CD4-positive, alpha-beta T cell treated with Interleukin-1 beta for 1 hour (primary cell): ENCODE results near the gene ZNF428.
"Not testable (repeated sequence)": the region's sequence is repeated elsewhere in the genome, so short reads cannot be mapped to it uniquely, and the experiment has no call there.

ENCODE experiments used
- DNase-seq, 2 donors: peaks; one replicate each; pipeline ENCODE4 v3.0.0-alpha.2; 2020 to 2022

ZNF428 gene, protein sequence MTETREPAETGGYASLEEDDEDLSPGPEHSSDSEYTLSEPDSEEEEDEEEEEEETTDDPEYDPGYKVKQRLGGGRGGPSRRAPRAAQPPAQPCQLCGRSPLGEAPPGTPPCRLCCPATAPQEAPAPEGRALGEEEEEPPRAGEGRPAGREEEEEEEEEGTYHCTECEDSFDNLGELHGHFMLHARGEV

DNA sequence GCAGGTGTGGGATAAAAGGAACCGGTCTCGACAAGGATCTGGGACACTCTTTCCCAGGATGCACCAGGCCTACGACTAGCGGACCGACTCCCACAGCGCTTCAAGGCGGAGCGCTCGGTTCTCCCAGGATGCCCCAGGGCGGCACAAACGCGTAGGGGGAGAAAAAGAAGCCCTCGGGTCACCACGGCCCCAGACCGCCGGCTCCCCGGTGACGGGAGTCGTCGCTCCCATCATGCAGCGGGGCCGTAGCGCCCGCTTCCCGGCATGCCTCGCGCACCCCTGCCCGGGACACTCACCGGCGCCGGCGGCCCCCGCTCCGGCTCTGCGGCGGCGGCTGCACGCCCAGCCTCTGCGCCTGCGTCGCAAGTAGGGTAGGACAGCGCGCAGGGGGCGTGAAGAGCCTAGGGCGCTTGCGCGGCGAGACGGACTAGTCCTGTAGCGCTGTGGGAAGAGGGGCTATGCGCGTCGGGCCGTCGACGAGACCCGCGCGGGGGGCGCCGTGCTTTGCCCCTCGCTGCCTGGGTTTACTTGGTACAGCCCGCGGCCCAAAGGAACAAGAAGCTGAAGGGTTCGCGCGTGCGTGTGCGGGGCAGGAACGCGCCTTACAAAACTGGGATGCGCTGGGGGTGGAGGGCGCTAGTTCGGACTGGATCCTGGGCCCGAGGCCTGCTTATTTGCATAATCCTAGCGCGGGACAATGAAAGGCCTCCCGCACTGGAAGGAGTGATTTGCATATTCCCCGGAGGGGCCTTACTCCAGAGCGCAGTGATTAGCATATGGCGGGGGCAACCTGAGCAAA is at the start of gene ZNF428:
TSS of gene ZNF428 (minus strand) at position 368 of the 799 bp plus-strand sequence. CDS start 5,325 bp downstream, outside the sequence.
- peak; percentile 91 for DNase-seq

DNA sequence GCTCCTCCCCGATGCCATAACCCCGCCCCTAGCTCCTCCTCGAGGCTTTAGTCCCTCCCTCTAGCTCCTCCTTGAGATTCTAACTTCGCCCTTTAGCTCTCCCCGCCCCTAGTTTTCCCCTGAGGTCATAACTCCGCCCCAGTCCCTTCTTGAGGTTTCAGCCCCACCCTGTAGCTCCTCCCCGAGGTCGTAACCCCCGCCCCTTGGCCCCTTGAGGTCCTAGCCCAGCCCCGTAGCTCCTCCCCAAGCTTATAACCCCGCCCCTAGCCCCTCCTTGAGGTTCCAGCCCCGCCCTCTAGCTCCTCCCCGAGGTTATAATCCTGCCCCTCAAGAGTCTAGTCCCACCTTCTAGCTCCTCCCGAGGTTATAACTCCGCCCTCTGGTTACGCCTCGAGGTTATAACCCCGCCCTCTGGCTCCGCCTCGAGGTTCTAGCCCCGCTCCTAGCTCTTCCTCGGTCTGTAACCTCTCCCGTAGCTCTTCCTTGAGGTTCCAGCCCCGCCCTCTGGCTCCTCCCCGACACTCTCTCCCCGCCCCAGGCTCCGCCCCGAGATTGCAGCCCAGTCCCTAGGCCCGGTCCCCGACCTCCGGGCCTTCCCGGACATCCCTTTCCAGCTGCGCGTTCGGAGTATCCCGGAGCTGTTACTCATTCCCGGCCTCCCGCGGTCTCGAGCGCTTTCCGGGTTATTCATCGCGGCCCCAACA is 49.1 kb upstream of the ZNF428 start:
- DNase-seq = peak; percentile 96 to 97

DNA sequence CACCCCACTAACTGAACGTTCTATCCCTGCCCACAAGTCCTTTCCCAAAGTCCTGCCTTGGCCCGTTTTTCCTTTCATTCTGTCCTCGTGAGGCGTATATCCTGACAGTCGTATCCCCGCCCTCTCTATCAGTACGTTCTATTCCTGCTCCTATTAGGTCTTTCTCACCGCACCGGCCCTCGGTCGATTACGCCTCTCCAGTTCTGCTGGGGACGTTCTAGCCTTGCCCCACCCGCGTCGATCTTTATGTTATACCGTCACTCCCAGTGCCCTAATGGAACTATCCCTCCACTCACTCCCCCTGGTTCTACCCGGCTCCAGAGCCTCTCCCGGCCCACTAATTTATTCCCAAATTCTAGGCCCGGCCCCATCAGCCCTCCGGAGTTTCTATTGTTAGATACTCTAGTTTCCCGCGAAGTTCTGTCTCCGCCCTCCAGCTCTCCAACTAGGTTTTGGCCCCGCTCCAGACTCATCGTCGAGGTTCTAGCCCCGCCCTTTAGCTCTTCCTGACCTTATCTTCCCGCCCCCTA is 48.5 kb upstream of the ZNF428 start:
- no peak for DNase-seq

DNA sequence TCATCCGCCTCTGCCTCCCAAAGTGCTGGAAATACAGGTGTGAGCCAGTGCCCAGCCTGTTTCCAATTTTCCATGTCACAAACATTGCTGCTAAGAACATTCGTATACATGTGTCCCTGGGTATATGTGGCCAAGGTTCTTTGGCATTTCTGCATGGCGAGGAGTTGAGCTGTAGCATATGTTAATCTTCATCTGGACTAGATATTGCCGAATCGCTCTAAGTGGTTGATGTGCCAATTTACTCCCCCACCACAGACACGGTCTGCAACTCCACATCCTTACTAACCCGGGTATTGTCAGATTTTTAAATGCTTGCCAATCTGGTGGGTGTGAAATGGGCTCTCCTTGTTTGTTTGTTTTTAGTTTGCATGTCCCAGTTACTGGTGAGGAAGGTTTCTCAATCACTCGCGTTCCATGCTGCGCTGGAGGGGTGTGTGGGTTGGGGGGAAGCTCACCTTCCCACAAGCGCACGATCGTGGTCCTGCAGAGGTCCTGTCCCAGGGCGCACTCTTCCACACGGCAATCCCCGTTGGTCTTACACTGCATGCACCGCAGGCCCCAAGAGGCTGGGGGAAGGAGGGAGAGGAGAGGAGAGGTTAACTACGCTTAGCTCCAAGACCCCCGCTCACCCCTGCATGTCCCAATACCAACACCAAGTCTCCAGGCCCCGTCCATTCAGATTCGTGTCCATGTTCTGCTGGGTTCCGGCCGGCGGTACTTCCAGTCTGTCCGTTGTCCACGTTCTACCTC is 47.9 kb upstream of the ZNF428 start:
- no peak for DNase-seq

DNA sequence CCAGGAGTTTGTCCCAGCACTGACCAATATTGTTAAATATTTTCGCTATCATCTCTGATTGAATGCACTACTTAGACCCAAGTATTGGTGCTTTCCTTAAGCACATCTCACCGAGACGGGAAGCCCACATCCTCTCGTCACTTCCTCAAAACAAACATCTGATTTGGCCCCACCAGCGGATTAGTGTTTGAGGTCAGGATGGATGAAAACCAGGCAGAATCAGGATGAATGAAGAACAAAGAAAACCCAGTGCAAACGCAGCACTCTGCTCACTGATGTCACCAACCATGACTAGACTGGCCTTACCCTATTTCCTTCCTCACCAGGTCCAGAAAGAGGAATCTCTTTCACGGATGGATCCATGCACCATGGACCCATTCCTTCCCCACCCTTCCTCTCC is 44.6 kb upstream of the ZNF428 start:
- DNase-seq = peak; percentile 61 to 68

DNA sequence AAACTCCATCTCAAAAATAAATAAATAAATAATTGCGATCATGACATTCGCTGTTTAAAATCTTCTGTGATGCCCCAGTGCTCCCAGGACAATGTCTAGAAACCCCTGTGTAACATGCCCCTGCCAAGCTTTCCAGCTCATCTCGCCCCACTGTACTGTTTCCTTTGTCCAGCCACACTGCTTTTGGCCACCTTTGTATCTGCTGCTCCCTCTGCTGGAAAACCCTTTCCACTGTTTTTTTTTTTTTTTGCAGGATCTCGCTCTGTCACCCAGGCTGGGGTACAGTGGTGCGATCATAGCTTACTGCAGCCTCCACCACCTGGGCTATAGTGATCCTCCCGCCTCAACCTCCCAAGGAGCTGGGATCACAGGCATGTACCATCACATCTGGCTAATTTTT is 43.1 kb upstream of the ZNF428 start:
- no peak for DNase-seq

DNA sequence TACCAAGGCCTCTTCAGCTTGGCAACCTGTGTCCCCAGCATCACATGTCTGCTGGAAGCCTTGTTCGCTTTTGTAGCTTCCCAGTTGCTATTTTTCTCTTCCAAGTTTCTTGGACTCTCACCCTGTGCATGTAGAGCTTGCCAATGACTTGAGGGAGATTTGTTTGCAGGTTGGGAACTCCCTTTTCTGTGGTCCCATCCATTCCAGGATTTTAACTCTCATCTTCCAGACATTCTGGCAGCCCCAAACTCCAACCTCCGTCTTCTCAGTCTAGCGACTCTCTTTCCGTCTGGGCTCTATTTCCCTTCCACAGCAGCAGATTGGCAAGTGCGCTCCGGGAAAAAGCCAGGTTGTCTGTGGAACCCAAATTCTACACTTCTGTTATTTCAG is 41.5 kb upstream of the ZNF428 start:
- no peak for DNase-seq

DNA sequence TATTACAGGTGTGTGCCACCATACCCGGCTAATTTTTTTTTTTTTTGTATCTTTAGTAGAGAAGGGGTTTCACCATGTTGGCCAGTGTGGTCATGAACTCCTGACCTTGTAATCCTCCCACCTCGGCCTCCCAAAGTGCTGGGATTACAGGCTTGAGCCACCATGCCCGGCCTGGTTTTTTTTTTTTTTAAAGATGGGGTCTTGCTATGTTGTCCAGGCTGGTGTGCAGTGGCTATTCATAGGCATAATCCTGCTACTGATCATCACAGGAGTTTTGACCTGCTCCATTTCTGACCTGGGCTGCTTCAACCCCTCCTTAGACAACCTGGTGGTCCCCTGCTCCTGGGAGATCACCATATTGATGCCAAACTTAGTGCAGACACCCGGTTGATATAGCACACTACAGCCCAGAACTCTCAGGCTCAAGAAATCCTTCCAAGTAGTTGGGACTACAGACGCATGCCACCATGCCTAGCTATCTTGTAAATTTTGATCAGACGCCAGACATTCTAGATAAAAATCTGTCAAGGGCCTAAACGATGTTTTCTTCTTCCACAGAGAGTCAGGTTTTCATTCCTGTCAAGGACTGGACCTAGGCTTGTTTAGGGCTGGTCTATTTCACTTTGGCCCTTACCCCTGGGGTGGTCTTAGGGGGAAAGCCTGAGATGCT is 41.0 kb upstream of the ZNF428 start:
- DNase-seq = no peak

DNA sequence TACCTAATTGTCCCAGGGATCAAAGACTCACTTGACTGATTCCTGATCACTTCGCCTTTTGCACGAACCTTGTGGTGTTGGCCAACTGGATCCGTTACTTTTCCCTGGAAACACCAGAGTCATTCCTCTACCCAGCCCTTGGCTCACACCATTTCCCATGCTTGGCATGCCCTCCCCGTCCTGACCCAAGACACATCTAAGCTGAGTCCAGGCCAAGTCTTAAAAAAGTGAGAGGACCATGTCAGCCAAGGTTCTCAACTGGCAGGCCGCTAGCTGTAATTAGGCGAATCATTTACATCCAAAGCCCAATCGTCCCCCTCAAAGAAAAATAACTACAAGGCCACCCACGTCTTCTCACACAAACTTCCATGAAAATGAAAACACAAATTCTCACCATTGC is 39.1 kb upstream of the ZNF428 start:
- DNase-seq = no peak

DNA sequence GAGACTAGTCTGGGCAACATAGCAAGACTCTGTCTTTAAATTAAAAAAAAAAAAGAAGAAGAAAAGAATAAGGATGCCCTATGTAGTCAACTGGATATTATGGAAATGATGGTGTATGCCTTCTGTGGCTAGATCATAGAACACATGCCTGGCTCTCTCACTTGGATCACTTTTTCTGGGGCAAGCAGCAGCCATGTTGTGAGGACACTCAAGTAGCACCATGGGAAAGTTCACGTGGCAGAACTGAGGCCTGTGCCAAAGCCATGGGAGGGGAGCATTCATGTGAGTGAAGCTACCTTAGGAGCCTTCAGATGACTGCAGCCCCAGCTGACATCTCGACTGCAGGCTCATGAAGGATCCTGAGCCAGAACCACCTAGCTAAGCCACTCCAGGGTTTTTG is 38.6 kb upstream of the ZNF428 start:
- no peak for DNase-seq

DNA sequence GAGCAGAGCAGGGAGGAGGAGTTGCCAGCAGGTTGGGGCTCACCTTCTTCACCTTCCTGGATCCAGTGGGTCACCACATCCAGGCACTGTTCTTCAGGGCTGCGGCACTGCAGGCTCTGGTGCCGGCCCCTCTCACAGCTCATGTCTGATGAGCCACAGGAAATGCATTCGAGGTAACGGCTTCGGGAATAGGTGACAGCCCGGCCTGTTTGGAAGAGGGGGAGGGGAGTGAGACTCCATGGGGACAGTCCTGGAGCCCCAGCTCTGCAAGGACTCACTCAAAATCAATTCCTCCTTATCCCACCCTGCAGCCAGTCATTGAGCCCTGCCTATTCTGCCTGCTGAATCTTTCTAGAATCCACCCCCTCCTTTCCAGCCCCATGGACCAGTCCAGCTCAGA is 37.0 kb upstream of the ZNF428 start:
- no peak for DNase-seq

DNA sequence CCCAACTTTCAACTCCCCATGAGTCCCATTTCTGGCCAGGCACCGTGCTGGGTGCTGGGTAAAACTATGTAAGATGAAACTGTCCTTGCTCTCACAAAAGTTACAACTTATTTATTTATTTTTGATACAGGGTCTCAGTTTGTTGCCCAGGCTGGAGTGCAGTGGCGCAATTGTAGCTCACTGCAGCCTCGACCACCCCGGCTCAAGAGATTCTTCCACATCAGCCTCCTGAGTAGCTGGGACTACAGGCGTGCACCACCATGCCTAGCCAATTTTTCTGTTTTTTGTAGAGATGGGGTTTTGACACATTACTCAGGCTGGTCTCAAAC is 33.1 kb upstream of the ZNF428 start:
- DNase-seq = no peak

DNA sequence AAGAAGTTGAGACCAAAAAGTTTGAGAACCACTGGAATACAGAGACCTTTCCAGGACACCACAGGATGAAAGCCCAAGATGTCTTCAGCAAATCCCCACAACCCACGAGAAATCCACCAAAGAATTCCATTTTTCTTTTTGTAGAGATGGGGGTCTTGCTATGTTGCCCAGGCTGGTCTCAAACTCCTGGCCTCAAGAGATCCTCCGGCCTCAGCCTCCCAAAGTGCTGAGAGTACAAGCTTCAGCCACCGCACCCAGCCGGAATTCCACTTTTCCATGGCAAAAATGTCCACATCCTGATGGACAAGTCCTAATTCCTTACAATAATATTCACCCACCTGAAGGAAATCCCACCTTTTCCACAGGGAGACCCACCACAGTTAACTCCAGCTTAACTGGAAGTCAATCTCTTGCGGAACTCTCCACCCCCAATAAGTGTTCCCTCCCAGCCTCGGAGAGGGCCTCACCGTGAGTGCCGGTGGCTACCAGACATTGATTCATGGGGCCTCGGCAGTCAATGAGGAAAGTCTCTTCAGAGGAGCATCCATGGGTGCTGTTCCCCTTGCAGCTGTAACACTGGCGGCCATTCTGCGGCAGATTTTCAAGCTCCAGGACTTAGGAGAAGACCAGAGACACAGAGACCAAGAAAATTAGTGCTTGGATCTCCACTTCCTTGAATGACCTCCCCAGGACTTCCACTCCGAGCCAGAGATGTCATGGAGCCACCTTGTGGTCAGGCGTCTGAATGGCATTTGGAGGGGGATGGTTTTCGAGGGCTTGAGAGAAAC is 32.5 kb upstream of the ZNF428 start:
- DNase-seq = peak; percentile 50 to 53

DNA sequence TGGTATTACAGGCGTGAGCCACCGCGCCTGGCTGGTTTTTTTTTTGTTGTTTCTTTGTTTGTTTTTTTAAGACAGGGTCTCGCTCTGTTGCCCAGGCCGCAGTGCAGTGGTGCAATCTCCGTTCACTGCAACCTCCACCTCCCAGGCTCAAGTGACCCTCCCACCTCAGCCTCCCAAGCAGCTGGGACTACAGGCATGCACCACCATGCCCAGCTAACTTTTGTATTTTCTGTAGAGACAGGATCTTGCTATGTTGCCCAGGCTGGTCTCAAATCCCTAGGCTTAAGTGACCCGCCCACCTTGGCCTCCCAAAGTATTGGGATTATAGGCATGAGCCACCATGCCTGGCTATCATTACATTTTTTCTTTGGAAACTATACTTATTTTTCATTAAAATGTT is 30.8 kb upstream of the ZNF428 start:
- DNase-seq = not testable (repeated sequence)

DNA sequence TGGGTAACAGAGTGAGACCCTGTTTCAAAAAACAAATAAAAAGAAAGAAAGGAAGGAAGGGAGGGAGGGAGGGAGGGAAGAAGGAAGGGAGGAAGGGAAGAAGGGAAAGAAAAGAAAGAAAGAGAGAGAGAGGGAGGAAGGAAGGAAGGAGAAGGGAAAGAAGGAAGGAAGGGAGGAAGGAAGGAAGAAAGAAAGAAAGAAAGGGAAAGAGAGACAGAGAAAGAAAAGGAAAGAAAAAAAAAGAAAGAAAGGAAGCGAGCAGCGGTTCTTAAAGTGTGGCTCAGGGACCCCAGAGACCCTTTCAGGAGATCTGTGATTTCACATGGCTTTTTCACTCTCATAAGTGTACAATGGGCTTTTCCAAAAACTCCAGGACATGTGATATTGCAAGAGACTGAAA is 30.1 kb upstream of the ZNF428 start:
- DNase-seq = no peak

DNA sequence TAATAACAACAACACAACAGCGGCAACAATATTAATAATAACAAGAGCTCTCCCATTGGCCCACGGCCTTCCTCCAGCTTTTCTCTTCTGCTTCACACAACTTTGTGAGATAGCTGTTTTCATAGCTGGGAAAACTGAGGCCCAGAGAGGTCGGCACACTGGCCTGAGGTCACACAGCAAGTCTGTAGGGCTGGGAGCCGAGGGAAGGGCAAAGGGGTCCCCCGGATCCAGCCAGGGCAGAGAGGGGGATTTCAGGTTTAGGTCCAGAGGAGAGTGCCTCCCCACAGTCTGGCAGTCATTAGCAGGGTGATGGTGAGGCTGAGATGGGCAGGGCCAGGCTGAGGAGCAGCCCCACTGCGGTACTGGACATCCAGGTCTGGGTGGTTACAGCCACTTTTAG is 29.2 kb upstream of the ZNF428 start:
- DNase-seq = no peak

DNA sequence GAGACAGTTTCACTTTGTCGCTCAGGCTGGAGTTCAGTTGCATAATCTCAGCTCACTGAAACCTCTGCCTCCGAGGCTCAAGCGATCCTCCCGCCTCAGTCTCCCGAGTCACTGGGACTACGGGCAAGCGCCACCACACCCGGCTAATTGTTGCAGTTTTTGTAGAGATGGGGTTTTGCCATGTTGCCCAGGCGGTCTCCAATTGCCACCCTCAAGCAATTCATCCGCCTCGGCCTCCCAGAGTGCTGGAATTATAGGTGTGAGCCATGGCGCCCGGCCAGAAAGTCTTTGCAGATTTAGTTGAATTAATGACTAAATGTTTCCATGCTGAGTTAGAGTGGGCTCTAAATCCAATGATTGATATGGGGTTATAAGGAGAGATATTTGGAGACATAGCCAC is 24.8 kb upstream of the ZNF428 start:
- no peak for DNase-seq

DNA sequence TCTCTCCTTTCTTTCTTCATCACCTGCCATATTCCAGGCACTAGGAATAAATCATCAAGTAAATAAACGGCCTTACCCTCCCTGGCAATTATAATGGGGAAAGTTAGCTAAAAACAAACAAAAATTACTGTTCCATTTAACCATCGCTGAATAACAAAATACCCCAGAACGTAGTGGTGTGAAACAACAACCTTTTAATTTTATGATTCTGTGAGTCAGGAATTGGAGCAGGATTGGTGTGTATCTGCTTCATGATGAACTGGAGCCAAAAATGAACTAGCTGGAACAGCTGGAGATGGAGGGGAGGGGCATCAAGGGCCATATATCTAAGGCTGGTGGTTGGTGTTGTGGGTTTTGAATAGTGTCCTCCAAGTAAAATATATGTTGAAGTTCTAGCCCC is 23.9 kb upstream of the ZNF428 start:
- no peak for DNase-seq

DNA sequence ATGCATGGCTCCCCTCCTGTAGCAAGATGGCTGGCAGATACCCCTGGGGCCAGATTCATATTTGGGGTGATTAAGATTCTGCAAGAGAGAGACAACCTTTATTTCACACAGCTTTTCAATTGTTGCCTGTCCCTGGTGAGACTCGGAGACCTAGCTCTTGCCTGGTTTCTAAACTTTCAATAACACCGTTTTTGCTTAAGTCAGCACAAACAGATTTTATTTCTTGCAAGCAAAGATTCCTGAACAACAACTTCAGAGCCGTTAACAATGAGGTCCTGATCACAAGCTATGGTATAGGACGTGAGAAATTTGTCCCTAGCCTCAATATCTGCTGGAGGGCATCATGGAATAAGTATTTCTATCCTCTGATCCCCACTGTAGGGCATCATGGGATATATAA is 23.1 kb upstream of the ZNF428 start:
- DNase-seq = no peak

DNA sequence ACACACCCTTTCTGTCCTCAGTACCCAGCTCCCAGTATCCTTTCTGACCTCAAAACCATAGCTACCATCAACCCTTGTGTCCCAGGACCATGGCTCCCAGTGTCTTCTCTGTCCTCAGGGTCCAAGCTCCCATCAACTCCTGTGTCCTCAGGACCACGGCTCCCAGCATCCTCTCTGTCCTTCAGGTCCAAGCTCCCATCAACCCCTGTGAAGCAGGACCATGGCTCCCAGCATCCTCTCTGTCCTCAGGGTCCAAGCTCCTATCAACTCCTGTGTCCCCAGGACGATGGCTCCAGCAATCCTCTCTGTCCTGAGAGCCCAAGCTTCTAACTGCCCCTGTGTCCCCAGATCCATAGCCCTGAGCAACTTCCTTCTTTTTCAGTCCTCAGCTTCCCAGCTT is 21.9 kb upstream of the ZNF428 start:
- no peak for DNase-seq

DNA sequence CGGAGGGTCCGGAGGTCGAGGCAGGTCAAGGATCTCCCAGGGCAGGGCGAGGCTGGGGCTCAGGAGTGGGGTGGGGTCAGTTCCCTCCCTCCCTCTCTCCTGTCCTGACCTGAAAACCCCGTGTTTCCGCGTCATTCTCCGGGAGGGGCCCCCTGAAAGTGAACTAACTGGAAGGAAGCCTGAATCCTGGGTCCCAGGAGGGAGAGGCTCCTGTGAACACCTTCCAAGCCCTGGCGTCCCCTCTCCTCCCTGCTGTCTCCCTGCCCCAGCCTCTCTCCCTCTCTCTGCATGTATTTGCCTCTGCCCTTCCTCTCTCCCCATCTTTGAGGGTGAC is 21.0 kb upstream of the ZNF428 start:
- no peak for DNase-seq
